Activated CD4-positive, alpha-beta T cell treated with anti-CD3 and anti-CD28 coated beads, Interleukin-2, amount 50 U/mL, for 48 hours (primary cell): ENCODE data around the gene TUBA4A.
"Not testable (repeated sequence)": the region's sequence is repeated elsewhere in the genome, so short reads cannot be mapped to it uniquely, and the experiment has no call there.

Experiments used
- DNase-seq, 2 experiments: peaks; one replicate each; pipeline ENCODE4 v3.0.0-alpha.2; 2020

TUBA4A gene

DNA sequence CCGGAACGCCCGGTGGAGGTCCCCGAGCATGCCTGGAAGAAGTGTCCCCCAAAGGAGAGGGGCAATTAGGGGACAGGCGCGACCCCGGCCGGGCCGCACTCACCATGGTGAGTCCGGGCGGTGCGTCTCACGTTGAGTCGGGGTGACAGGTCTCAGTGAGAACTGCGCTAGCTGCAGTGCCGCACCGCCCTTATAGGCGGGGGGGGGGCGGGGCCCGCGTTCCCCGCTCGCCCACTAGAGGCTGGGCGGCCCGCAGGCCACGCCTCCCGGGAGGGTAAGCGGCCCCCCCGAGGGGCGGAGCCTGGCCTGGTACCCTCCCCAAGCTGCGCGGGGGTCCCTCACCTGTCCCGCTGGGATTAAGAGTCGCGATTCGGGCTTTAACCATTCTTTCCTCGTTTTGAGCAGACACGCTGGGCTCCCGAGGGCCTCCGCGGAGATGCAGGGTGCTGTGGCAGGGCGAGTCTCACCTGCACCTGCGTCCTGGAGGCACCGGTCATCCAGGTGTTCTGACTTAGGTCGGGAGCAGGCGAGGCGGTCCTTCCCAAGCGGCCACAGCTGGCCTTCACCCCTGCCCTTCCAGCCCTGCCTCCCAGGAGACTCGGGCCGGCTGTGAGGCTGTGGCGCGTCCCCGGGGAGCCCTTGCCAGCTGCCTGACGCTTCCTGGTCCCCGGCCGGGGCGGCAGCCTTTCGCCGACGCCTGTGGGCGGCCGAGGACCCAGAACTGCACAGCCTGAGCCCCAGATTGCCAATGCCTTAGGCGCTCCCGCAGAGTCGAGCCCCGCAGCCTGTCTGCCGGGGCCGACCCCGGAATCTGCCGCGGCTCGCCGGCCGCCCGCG, at the start of gene TUBA4A:
Gene TUBA4A, minus strand, starts transcription at position 166 of the 837 bp plus-strand sequence. Its CDS starts 60 bp downstream, at position 106.
- DNase-seq: peak; percentile 88 to 90

DNA sequence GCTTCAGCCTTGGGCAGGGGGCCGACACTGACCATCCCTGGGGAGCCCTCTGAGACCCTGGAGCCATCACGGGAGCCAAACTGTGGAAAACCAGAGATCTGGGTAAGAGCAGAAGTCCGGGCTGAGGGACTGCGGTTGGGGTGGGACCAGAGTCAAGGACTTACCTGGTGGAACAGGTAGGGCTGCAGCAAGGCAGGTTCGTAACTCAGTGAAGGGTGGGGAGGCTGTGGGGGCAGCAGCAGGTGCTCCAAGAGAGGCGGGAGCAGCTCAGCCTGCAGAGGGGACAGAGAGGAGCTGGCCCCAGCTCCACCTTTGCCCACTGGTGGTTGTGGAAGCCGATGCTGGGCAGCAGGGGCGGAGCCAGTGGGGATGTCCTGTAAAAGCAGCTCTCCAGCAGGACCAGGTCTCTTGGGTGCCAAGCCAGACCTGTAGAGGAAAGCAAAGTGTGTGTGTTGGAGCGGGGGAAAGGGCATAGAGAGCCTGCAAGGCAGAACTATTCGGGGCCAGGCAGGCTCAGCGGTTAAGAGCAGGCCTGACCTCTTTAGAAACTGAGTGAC, 48.8 kb upstream of the TUBA4A start:
- DNase-seq: no peak

DNA sequence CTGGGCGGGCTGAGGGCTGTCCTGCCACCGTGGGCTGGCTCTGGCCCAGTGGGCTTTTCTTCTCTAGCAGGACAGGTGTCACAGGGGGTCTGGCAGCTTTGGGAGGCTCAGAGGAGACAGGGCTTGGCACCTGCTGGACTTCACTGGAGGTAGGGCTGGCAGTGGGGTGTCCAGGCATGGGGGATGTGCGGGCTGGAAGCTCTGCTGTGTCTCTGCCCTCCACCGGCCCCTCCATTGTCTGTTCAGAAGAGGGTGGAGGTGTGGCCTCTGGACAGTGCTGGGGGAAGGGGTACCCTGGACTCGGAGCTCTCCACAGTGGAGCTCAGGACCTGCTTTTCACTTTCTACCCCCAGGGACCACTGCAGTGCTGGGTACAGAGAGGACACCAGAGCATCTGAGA, 46.3 kb upstream of the TUBA4A start:
- no peak for DNase-seq

DNA sequence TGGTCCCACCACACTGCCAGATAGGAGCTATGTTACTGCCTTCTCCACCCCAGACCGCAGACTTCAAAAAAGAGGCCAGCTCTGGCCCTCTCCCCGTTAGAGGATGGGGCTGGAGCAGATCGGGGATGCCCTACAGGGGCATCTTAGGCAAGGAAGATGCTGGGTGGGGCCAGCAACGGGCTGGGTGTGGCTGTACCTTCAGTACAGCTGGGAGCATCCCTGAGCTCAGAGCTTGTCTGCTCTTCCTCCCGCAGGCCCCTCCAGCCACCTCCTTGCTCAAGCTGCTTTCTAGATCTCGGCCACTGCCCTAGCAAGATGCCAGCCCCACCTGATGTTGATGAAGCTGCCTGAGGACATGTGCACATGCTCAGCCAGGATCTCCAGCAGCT, 45.6 kb upstream of the TUBA4A start:
- DNase-seq: no peak

DNA sequence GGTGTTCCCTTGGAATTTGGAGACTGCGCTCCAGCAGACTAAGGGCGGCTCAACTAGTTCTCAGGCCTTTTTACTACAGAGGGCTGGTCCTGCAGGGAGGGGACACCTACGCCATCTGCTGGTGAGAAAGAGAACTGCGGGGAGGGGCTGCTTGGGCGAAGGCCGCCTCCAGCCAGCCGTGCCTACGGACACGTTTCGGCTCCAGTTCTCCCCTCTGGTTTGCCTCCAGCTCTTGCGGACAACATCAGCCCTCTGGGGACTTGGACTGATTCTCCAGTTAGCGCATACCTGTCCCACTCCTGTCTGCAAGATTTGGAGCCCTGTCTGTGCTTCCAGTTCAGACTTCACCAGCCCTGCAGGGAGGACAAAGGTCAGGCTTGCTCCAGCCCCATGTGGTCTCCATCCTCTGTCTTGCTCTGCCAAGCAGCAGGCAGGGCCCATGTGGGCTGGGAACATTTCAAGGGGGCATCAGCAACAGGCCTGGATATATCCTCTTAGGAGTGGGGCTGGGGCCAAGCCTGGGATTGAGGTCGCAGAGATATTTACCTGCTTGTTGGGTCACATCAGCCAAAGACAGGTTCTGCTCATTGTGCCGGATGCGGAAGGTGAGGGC, 45.1 kb upstream of the TUBA4A start:
- peak; percentile 97 for DNase-seq

DNA sequence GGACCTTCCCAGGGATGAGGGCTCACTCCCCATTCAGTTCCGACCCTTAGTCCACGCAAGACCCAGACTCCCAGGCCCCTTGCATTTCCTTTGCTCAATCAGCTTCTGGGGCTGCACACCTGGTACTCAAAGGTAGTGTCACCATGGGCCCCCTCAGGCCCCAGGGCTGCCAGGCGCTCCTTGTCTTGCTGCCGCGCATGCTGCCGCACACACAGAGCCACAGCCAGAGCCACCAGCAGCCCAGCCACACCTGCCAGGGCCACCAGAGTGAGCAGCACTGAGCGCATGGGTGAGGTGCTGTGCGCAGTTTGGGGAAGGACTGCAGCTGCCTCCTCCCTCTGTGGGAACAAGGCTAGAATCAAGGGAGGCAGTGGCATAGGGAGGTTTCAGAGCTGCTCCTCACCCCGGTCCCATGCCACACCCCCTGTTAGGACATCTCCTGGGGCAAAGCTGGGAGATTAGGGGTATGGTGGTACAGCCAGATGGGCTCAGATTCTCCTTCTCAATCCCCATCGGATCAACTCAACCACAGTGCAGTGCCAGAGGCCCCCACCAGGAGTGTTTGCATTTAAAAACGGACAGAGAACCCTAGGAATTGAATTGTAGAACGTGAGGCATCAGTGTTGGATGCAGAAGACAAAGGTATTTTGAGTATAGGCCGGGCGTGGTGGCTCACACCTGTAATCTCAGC, 44.2 kb upstream of the TUBA4A start:
- DNase-seq: no peak

DNA sequence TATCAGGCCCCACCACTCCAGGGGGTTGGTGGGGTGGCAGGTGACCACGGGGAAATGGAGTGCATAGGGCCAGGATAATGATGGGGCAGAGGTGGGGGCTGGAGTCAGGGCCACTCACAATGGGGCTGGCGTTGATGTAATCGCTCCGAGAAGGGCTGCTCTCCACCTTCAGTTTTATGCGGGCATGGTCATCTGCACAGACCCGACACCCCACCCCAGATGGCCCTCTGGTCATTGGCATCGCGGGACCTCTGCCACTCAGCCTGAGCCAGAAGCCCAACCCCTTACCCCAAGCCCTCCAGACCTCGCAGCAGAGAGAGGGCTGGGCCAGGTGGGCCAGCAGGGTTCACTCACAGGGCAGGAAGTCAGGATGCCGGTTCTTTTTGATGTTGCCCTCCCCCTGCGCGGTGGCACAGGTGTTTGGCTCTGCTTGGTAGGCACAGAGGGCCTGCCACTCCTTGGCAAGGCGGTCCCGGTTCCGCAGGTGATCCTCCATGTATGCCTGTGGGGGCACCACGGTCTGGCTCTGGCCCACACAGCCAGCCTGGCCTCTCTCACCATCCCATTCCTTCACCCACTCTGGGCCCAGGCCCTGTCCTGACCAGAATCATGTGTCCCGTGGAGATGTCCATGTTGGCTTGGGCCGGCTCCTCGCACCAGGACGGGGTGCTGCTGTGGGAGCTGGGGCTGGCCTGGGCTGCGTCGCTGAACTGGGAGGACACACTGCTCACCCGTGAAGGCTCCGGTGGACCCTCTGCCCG, 43.1 kb upstream of the TUBA4A start:
- DNase-seq: no peak

DNA sequence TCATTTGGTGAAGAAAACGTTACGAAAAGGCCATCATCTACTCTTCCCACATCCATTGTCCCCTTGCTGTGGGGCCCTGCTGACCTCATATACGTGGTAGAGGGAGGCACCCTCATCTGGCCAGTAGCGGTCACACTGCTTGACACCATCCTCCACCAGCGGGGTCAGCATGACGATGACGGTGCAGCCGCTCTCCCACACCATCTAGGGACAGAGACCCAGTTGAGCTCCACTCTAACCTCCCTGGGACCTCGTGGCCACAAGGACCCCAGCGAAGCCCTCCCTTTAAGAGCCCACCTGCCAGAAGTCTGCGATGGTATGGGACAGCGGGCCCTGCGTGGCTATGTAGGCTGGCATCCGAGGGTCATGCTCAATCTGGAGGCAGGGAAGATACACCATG, 42.4 kb upstream of the TUBA4A start:
- no peak for DNase-seq

DNA sequence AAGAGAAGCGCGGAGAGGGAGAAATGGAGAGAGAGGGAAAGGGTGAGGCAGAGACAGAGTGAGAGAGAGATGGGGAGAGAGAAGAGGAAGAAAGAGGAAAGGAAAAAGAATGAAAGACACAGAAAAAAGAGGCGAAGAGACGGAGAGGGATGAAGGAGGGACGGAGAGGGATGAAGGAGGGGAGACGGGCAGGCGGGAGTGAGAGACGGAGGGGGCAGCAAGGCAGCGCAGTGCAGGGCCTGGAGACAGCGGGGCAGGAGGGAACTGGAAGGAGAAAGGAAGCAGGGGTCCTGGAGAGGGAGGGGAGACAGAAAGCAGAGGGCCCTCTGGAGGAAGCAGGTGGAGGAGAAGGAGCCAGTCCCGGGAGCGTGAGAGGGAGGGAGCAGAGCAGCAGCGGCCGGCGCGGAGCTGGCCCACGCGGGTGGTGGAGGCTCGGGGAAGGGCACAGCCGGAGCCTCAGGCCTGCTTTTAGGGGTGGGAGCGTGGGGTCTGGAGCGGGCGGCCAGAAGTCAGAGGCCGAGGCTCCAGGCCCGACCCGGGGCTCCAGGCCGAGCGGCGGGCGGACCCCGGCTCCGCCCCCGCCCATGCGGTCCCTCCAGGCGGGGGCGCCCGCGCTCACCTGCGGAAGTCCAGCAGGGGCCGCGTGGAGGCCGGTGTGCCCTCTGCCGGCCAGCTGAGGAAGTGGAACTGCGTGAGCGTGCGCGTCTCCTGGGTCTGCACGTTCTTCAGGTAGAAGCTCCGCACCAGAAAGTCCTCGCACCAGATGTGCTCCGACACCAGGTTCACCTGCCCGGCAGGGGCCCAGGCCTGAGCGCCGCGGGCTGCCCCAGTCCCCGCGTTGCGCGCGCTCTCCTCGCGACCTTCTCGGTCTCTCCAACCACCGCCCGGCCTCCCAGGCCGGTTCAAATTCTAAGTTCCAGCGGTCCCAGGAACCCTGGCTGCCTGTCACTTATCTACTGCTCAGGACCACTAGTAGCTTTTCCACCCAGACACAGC, 40.9 kb upstream of the TUBA4A start:
- peak; percentile 90 to 91 for DNase-seq

DNA sequence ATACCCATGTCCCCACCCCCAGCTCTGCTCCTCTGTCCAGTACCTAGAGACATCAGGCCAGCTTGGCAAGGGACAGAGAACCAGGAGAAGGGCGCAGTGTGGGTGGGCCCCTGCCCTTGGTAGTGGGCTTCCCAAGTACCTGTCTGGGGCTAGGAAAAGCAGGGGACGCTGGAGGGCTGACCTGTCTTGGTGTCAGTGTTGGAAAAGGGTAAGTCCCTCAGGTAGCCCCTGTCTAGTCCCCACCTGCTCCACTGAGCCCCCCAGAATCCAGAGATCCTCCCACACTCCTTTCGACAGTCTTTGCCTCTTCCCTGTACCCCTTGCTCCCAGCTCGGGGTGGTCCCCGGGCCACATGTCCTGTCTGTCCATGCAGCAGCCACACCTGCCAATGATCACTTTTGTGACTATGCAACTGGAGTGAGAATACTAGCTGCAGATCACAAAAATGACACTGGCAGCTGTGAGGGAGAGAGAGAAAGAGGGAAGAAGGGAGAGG, 40.1 kb upstream of the TUBA4A start:
- DNase-seq: no peak

DNA sequence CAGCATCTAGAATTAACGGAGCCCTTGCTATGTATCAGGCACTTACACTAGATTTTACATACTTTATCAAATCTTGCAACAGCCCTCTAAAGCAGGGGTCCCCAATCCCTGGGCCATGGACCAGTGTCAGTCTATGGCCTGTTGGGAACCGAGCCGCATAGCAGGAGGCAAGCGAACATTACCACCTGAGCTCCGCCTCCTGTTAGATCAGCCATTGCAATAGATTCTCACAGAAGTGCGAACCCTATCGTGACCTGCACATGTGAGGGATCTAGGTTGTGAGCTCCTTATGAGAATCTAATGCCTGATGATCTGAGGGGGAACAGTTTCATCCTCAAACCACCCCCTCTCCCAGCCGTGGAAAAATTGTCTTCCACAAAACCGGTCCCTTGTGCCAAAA, 38.9 kb upstream of the TUBA4A start:
- DNase-seq: no peak

DNA sequence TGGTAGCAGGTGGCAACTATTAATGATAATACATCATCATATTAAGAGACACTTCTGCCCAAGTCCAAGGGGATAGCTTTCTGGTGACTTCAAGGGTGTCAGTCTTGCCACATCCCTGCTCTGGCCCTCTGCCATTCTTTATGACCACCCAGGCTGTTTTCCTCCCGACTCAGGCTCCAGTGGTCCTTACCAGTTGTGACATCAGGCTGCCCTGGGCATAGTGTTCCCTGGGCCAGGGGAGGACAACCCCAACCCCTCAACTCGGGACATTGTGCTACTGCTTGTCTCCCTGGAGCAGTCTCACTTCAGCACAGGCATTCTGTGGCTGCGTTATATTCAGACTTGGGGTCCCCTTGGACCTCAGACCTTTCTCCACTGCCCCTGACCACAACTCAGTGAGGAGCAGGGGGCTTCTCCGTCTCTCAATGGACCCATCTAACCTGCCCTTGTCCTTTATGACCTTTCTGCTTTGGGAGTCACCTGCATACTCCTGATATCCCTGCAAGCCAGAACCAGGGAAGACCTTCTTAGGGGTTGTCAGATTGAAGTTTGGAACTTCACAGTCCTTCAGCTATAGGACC, 38.3 kb upstream of the TUBA4A start:
- no peak for DNase-seq

DNA sequence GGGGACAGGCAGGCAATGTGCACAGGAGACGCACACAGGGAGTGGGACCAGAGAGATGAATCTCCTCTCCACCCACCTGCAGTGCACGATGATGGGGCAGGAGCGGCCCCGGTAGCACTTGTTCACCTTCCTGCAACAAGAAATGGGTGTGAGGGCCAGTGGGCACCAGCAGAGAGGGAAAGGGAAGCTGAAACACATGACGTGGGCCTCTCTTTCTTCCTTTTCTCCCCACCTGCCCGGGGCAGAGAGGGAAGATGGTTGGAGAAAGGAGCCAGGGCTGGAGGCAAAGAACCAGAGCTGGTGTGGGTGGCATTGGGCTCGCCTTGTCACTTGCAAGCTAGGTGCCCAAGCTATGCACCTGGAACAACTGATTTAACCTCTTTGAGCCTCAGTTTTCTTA, 37.7 kb upstream of the TUBA4A start:
- no peak for DNase-seq

DNA sequence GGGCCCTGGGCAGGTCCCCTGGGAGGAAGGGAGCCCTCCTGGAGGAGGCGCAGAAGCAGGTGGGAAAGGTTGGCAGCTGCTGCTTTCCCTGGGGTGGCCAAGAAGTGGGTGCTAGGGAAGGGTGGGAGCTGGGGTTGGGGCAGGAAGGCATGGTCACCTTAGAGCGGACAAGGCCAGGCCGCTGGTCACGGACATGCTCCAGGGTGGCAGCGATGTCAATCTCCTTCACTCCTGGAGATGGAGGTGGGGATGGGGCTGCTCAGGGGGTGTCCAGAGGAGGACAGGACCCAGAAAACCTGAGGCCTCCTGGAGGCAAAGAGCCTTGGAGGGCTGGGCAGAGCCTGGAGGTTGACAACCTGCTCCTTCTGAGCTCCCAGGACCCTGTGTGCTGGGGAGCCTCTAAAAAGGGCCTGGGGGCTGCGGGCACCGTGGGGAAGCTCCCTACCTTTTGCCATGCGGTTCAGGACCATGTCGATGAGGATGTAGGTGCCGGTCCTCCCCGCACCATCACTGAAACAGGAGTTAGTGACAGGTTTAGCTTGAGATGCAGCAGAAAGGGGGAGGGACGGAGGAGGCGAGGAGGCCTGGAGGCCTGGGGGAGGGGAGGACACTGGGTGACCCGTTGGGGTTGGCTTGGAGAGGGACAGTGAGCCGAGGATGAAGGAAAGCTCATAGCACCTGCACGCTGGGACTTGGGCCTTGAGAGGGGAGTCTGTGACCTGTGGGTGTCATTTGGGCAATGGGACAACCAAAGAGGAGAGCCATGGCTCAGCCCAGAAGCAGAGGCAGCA, 36.9 kb upstream of the TUBA4A start:
- no peak for DNase-seq

DNA sequence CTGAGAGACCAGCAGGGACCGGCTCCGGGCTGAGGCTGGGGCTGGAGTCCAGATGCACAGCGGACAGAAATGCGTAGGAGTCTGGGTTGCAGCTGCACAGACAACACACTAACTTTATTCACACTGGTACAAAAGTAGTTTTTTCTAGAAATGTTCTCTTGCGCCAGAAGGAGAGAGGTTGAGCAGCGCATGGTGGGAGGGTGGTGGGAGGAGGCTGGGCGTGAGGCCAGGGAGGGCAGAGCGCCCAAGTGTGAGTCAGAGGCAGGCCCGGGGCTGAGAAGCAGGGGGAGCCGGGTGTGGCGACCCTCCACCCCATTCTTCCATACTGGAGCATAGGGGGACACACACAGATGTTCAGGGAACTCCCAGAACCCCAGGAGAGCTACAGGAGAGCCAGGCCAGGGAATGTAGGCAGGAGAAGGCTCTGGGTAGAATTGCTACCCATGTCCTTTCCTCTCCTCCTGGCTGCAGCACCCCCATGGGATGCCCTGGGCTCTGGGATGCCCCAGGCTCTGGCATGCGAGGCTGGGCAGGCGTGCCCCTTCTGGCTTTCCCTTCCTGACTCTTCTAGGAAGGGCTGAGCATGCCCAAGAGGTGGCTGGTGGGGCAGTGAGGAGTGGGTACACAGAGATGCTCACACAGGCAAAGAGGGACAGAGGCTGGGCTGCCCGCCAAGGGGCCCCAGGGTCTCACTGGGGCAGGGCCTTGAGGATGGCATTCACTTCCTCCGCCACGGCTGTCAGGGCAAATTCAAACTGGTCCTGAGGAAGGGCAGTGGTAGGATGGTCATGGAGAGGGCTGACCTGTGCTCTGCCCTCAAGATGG, 36.0 kb upstream of the TUBA4A start:
- no peak for DNase-seq

DNA sequence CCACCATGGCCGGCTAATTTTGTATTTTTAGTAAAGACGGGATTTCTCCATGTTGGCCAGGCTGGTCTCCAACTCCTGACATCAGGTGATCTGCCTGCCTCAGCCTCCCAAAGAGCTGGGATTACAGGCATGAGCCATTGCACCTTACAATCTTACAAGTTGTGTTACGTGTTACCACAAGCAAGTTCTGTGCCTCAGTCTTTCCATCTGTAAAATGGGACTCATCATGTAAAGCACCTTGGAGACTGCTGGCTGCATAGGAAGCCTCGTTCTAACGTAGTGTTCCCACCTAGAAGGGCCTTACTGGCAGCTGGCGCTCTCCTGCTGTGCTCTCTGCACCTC, 35.4 kb upstream of the TUBA4A start:
- DNase-seq: no peak

DNA sequence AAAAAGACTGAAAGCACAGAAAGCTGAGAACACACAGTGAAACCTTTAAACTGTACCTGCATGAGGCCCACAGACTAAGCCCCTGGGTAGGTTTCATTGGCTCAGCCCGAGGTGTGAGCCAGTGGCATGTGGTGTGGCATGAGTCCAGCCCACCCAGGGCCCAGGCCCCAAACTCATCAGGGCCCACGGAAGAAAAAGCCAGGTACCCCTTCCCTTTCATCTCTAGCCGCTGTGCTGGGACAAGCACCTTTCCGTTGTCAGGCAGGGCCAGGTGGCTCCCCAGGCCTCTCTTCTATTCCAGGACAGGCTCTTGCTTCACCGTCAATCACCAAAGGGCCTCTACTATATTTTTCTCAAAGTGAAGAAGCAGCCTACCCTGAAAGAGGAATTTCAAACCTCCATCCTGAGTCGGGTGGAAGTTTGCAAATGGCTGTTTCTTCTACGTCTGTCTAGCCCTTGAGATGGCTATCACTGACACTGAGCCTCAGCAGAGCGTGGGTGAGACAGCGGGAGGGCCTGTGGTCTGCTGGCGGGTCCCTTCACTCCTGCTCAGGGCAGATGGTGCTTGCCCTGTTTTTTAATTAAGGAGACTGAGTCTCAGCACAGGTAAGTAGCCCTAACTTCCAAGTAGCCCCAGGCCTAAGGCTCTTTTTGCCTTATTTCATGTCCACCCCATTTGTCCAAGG, 34.0 kb upstream of the TUBA4A start:
- no peak for DNase-seq

DNA sequence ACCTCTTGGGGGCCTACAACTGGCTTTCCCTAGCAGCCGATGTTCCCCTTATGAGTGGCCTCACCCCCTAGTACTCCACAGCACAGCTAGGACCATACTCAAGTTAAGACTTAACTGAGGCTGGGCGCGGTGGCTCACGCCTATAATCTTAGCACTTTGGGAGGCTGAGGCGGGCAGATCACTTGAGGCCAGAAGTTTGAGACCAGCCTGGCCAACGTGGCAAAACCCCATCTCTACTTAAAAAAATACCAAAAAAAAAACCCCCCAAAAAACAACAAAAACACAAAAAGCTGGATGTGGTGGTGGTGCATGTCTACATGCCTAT, 33.4 kb upstream of the TUBA4A start:
- DNase-seq: not testable (repeated sequence)
